HCT116 (cell line): ENCODE results near the gene CCDC38.

Source experiments
- CTCF ChIP-seq, 3 experiments: fragments of 200-600 bp in 1 of 3; sonication (generic) in 1 of 3; IDR thresholded peaks in 2 of 3; conservative IDR thresholded peaks in 1 of 3; 2 replicates each; pipeline ENCODE4 v1.5.1; 2012 to 2017; ENCODE audit warnings: low read depth in 2 of 3, low read length in 2 of 3, antibody characterized with exemption in 1 of 3, borderline replicate concordance in 1 of 3, control low read depth in 1 of 3, mild to moderate bottlenecking in 1 of 3, mixed read lengths in 1 of 3, mixed run types in 1 of 3, moderate library complexity in 1 of 3; ENCODE audit not compliant: insufficient read depth in 1 of 3
- JUND ChIP-seq: IDR thresholded peaks from 2 replicates; pipeline ENCODE4 v1.6.1; 2012
- POLR2A ChIP-seq: IDR thresholded peaks from 2 replicates; pipeline ENCODE4 v1.7.0; 2011; ENCODE audit warnings: borderline replicate concordance; ENCODE audit not compliant: insufficient read depth, insufficient read length; ENCODE audit errors: extremely low read depth
- SP1 ChIP-seq: IDR thresholded peaks from 2 replicates; pipeline ENCODE4 v1.6.1; 2012; ENCODE audit warnings: low read depth
- ZNF274 ChIP-seq: fragments of 200-500 bp; sonication (Bioruptor generic); IDR thresholded peaks from 2 replicates; pipeline ENCODE4 v1.6.1; 2014; ENCODE audit warnings: mild to moderate bottlenecking, low read depth, low read length, inconsistent platforms

GRCh38 chr12:95898081-95898480 is 44.3 kb downstream of the CCDC38 start:
- TF ChIP-seq CTCF (IDR thresholded peaks at IDR 0.05 in 2 of 3, conservative IDR thresholded peaks at IDR 0.05 in 1 of 3; ENCODE audit: borderline replicate concordance in 1 of 3, insufficient read depth in 1 of 3, low read depth in 2 of 3, low read length in 2 of 3) (no peak), POLR2A (no peak), JUND (no peak), SP1 (no peak), ZNF274 (no peak)
